Hippocampal formation (tissue), 2 donors: ENCODE data around the gene PTPN6.

Experiments used
- DNase-seq, 2 donors: peaks; one replicate each; lab custom pipeline; 2025; lab: John Stamatoyannopoulos, UW

The PTPN6 gene

DNA sequence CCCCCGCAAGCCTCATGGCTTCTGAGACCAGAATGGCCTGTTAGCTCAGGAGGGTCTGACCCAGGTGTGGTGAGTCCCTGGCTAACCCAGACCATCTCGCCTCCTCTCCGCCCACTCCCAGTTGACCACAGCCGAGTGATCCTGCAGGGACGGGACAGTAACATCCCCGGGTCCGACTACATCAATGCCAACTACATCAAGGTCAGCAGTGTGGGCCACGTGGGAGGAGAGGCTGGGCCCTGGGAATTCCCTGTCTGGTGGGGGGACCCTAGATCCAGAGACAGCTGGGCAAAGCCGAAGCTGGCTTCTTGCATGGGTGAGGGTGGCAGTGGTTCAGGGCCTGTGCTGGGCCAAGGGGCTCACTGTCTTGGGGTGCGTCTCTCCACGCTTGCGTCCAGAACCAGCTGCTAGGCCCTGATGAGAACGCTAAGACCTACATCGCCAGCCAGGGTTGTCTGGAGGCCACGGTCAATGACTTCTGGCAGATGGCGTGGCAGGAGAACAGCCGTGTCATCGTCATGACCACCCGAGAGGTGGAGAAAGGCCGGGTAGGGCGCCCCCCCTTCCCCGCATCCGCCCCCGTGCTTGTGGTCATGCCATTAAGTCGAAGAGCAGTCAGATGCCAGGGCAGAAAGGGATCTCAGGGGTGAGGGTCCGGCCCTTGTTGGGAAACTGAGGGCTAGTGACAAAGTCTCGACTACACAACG, 5.0 kb downstream of the PTPN6 start:
- no peak for DNase-seq

DNA sequence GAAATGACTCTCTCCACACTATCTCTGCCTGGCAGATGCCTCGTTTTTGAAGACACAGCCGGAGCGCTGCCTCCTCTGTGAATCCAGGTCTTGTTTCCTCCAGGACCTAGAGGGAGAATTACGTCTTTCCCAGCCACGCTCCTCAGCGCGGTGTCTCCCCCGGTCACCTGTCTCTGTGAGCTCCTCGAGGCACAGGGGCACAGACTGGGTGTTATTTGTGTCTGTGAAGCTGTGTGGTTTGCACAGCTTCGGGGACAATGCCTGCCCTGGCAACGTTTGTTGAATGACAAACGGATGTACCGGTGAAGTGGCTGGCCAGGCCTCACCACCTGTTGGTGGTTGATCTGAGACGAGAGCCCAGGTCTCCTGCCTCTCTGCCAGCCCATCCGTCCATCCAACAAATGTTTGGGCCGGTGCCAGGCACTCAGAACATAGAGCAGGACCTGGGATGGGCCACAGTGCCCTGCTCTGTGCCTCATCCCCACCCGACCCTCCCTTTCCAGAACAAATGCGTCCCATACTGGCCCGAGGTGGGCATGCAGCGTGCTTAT, 6.1 kb downstream of the PTPN6 start:
- no peak for DNase-seq

DNA sequence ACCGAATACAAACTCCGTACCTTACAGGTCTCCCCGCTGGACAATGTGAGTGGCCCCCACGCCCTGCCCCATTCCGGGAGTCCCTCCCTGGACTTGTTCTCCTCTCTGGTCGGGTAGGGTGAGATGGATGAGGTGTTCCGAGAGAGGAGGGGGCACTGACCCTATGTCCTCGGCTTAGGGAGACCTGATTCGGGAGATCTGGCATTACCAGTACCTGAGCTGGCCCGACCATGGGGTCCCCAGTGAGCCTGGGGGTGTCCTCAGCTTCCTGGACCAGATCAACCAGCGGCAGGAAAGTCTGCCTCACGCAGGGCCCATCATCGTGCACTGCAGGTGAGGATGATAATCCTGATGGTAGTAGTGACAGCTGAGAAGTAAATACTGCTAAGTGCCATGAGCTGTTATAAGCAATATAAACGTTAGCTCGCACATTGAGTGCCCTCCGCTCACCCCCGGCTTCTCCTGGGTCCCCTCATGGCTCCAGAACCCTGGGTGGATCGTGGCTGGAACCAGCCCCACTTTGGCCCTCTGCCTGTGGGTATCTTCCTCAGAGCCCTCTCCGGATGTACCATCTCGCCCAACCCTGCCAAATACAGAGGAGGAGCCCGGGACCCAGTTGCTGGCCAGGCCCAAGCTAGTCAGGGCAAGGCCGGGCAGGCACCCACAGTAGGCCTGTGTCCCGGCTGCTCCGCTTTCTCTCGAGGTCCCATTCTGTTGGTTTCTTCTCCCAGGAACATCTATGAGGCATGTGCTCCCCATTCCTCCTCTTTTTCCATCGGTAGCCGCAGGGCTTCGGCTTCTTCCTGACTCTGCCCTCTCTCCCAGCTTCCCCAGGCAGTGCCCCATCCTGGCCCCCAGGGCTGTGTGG, 6.8 kb downstream of the PTPN6 start:
- no peak for DNase-seq

DNA sequence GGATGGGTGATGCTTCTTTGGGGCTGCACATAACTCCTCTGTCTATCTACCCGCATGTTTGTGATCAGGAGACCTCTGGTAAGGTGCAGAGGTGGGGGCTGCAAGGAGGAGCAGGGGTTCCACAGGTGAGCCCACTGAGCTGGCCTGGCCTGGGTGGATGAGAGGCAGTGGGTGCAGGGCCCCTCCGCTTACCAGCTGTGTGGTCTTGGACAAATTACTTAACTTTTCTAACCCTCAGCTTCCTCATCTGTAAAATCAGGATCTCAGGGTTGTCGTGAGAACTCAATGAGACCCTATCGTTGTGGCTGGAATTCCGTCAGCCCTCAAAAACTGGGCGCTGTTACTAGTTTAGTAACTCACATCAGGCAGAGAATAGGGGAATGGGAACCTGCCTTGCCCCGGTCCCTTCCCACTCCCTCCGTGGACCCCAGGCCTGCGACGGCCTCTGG, 7.5 kb downstream of the PTPN6 start:
- DNase-seq = no peak

- no peak for DNase-seq
Observed at GRCh38 chr12:6959058-6959804, 8.1 kb downstream of the PTPN6 start.

DNA sequence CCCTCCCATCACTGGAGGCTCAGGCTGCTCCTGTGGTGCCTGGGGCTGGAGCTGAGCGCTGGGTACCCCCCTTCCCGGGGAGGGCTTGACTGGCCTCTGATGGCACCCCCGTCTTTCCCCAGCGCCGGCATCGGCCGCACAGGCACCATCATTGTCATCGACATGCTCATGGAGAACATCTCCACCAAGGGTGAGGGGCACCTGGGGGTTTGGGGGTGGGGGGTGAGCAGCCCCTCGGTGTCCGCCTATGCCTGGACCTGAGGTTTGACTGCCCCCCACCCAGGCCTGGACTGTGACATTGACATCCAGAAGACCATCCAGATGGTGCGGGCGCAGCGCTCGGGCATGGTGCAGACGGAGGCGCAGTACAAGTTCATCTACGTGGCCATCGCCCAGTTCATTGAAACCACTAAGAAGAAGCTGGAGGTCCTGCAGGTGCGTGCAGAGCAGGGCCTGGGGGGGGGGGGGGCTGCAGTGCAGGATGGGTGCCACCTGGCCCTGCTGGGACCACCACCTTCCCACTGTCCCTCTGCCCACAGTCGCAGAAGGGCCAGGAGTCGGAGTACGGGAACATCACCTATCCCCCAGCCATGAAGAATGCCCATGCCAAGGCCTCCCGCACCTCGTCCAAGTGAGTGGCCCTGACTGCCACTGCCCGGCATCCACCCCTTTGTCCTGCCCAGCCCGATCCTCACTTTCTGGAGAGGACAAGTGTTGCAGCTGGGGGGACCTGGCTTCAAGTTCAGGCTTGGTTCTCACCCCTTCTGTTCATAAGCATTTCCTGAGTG, 8.8 kb downstream of the PTPN6 start:
- no peak for DNase-seq

DNA sequence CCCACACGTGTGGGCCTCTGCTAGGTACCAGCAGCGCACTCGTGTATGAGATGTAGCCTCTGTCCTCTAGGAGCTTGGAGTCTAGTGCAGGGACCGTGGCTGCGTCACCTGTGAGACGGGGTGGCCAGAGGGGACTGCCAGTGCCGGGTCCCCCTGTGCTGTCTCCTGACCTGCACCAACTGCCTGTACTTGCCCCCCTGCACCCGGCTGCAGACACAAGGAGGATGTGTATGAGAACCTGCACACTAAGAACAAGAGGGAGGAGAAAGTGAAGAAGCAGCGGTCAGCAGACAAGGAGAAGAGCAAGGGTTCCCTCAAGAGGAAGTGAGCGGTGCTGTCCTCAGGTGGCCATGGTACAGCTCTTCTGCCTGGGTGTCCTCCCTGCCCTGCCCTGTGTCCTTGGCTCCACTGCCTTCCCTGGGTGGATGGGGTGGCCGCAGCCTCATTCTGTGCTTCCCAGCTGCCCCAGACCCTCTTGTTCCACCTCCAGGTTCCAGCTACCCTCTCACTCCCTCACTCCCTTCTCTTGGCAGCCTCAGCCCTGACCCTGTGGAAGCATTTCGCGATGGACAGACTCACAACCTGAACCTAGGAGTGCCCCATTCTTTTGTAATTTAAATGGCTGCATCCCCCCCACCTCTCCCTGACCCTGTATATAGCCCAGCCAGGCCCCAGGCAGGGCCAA, 9.6 kb downstream of the PTPN6 start:
- no peak for DNase-seq

DNA sequence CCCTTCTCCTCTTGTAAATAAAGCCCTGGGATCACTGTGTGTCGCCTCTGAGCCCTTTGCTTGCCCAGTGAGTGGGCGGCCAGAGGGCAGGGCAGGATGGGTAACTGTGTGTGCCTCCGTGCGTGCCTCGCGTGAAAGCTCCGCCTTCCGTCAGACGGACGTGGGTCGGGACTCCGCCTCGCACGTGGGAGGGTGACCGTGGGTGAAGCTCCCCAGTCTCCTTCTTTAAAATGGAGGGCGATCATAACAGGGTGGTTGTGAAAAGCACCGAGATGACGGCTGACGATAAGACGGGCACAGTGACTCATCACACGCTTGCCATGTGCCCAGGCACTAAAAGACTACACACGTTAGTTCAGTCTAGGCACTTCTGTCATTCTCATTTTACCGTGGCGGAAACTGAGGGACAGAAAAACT, 10.1 kb downstream of the PTPN6 start:
- no peak for DNase-seq

- DNase-seq = no peak
Observed at GRCh38 chr12:6961695-6962284, 10.6 kb downstream of the PTPN6 start.

DNA sequence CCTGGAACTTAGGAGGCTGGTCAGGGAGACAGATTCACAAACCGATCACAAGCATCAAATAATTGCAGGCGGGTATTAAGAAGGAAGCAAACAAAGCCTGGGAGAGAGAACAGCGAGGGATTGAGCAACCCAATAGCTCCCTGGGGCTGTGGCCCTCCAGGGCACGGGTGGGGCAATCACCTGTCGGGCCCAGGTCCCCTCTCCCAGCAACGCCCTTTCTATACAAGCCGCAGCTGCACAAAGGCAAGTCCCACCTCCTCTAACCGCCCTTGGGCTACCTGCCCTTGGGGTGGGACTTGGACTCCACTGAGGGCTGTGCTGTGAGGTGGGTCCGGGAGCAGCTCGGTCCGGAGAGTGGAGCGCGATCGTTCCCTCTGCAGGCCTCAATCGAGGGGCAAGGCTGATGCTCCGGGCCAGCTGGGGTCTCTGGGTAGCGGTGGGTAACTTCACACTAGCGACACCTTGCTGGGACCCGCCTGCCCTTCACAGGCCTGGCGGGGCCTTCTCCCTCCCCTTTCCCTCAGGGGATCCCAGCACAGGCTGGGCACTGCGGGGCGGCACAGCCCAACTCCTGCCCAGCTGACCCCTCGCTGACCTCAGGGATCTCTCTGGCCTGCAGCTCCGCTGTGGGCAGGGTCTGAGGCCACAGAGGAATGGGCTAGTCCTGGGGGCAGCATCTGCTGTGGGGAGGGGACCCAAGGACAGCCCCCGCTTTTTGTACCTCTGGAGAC, 11.3 kb downstream of the PTPN6 start:
- no peak for DNase-seq

DNA sequence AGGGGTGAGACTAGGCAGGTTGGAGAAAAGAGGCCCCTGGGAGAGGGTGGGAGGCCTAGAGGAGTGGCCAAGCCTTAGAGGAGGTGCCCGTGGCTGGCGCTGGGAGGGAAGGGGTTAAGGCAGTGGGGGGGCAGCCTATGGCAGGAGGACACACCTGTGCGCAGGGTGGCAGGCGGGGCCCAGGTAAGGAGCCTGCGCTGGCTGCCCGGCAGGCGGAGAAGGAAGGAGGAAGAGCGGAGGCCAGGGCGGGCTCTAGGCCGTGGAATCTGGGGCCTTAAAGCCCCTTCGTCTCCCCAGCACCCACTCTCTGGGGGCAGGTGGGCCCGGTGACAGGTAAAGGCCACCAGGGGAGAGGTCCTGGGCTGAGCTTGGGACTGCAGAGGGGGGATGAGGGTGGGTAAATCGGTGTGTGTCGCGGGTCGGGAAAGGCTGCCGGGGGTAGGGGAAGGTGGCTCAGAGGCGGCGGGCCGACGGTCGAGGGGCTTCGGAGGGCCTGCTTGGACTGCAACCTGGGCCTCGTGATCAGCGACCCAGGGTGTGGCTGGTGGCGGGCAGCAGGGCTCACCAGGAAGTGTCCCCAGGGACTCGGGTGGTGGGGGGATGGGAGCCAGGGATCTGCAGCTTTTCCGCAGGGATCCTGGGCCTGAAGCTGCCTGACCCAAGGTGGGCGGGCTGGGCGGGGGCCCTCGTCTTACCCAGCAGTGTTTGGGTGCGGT, 12.0 kb downstream of the PTPN6 start:
- no peak for DNase-seq

GRCh38 chr12:6963791-6964413, 12.7 kb downstream of the PTPN6 start:
- no peak for DNase-seq

- DNase-seq = no peak
Observed at GRCh38 chr12:6964605-6965025, 13.5 kb downstream of the PTPN6 start.

DNA sequence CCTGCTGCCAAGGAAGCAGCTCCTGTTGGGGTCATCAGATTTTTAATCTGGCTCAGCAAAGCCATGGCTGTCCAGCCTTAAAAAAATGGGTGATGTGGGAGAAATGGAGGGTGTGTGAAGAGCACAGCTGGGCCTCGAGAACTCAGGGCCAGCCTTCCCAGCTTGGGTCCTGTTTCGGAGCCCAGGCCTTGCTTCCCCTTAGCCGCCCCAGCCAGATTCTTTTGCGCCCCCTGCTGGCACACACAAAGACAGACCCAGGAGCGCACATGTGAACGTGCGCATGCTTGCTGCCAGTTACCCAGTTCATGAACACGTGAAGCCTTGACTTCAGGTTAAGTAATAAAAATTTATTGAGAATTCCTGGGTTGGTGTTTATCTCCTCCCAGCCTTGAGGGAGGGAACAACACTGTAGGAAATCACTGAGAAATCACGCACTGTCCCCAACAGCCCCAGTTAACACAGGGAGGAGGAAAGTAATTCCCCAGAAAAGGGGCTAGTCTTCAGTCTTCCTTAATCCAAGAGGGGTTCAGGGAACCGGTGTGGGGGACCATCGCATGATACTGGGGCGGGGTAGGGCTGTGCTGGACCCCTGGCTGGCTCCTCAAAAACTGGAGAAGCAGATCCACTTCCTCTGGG, 14.0 kb downstream of the PTPN6 start:
- peak; percentile 52 to 78 for DNase-seq

- no peak for DNase-seq
Observed at GRCh38 chr12:6965714-6966113, 14.6 kb downstream of the PTPN6 start.

GRCh38 chr12:6966351-6966750, 15.2 kb downstream of the PTPN6 start:
- DNase-seq = no peak

GRCh38 chr12:6967651-6968100, 16.5 kb downstream of the PTPN6 start:
- no peak for DNase-seq

GRCh38 chr12:6968426-6968825, 17.3 kb downstream of the PTPN6 start:
- DNase-seq = no peak
